ENCODE data around the gene SETDB1.
A peak's percentile ranks its signal among the peaks of the same experiment; 100 is the strongest.

- no peak for TF ChIP-seq PKNOX1 (IDR thresholded peaks at IDR 0.05)
- TF ChIP-seq LEF1 (IDR thresholded peaks at IDR 0.05; ENCODE audit: borderline replicate concordance) = no peak
- TF ChIP-seq L3MBTL2 (conservative IDR thresholded peaks at IDR 0.05) = peak; percentile 36
- no peak for TF ChIP-seq FOXA1 (IDR thresholded peaks at IDR 0.05)
- TF ChIP-seq FOXK2 (IDR thresholded peaks at IDR 0.05) = no peak
- TF ChIP-seq TARDBP (IDR thresholded peaks at IDR 0.05) = no peak
- TF ChIP-seq SP1 (IDR thresholded peaks at IDR 0.05) = no peak
- no peak for TF ChIP-seq BHLHE40 (IDR thresholded peaks at IDR 0.05; ENCODE audit: borderline replicate concordance)
- no peak for TF ChIP-seq FOXM1 (IDR thresholded peaks at IDR 0.05; ENCODE audit: borderline replicate concordance)
- peak; percentile 37; the same call in 1 of the 2 replicates for TF ChIP-seq ELF4 (IDR thresholded peaks at IDR 0.05)
- no peak for TF ChIP-seq ZNF384 (IDR thresholded peaks at IDR 0.05)
- no peak for TF ChIP-seq NFRKB (IDR thresholded peaks at IDR 0.05)
- no peak for TF ChIP-seq SUZ12 (IDR thresholded peaks at IDR 0.05)
These were observed 80.3 kb downstream of the SETDB1 start, which contains the start of gene MINDY1 for GRCh38 chr1:151006327-151007052.

Measured in HEK293T (cell line).